ENCODE data around the gene TBC1D22A.
"Not testable (repeated sequence)": the region's sequence is repeated elsewhere in the genome, so short reads cannot be mapped to it uniquely, and the experiment has no call there.

The TBC1D22A gene

GRCh38 chr22:47045691-47046410 lies 283.4 kb downstream of the TBC1D22A start:
- TF ChIP-seq Cebpa-rat (IDR thresholded peaks at IDR 0.05): no peak
- no peaks in the 10 kb centered on the region for H3K9me3 ChIP-seq (replicated peaks in 1 of 11)
- H3K27ac ChIP-seq: no peak overlapping the region
- peaks cover 0 to 26% (median 0%) of the 10 kb centered on the region in 11 experiments; a peak in 6 of 22 replicates for H3K36me3 ChIP-seq
- no peak overlapping the region for H3K9ac ChIP-seq
- peaks cover 73 to 100% (median 90%) of the 10 kb centered on the region in 11 experiments for H4K20me1 ChIP-seq
- H3K4me2 ChIP-seq: no peak overlapping the region
- H3K27me3 ChIP-seq: no peaks in the 10 kb centered on the region
- no peak overlapping the region for H3K4me3 ChIP-seq
- H3K4me1 ChIP-seq: peaks cover 15 to 41% (median 32%) of the 10 kb centered on the region in 10 experiments

GRCh38 chr22:47046411-47047065 lies 284.1 kb downstream of the TBC1D22A start:
- no peak overlapping the region for H3K27ac ChIP-seq
- H3K4me2 ChIP-seq: no peak overlapping the region
- H3K27me3 ChIP-seq: no peaks in the 10 kb centered on the region
- peaks cover 15 to 47% (median 39%) of the 10 kb centered on the region in 10 experiments for H3K4me1 ChIP-seq
- TF ChIP-seq Cebpa-rat (IDR thresholded peaks at IDR 0.05): no peak
- no peak overlapping the region for H3K9ac ChIP-seq
- no peak overlapping the region for H3K4me3 ChIP-seq
- peaks cover 0 to 20% (median 0%) of the 10 kb centered on the region in 11 experiments; a peak in 4 of 22 replicates for H3K36me3 ChIP-seq
- H4K20me1 ChIP-seq: peaks cover 80 to 100% (median 96%) of the 10 kb centered on the region in 11 experiments
- H3K9me3 ChIP-seq (replicated peaks in 1 of 11): no peaks in the 10 kb centered on the region

GRCh38 chr22:47047321-47048122 lies 285.1 kb downstream of the TBC1D22A start:
- Histone ChIP-seq H3K36me3 (peaks cover 0 to 27% (median 0%) of the 10 kb centered on the region in 11 experiments; a peak in 5 of 22 replicates), H3K9me3 (replicated peaks in 1 of 11) (no peaks in the 10 kb centered on the region), H3K27me3 (no peaks in the 10 kb centered on the region), H4K20me1 (peaks cover 80 to 100% (median 98%) of the 10 kb centered on the region in 11 experiments), H3K27ac (no peak overlapping the region), H3K4me3 (no peak overlapping the region), H3K4me1 (peaks cover 21 to 57% (median 49%) of the 10 kb centered on the region in 10 experiments), H3K9ac (no peak overlapping the region), H3K4me2 (no peak overlapping the region)
- no peak for TF ChIP-seq Cebpa-rat (IDR thresholded peaks at IDR 0.05)

- peaks cover 71 to 100% (median 96%) of the 10 kb centered on the region in 11 experiments for H4K20me1 ChIP-seq
- H3K27me3 ChIP-seq: no peaks in the 10 kb centered on the region
- H3K27ac ChIP-seq: no peak overlapping the region
- no peak overlapping the region for H3K9ac ChIP-seq
- H3K9me3 ChIP-seq (replicated peaks in 1 of 11): no peaks in the 10 kb centered on the region
- peaks cover 0 to 36% (median 3%) of the 10 kb centered on the region in 11 experiments; a peak in 8 of 22 replicates for H3K36me3 ChIP-seq
- H3K4me3 ChIP-seq: no peak overlapping the region
- no peak overlapping the region for H3K4me2 ChIP-seq
- TF ChIP-seq Cebpa-rat (IDR thresholded peaks at IDR 0.05): no peak
- H3K4me1 ChIP-seq: peaks cover 28 to 55% (median 46%) of the 10 kb centered on the region in 10 experiments
Measured at GRCh38 chr22:47048123-47049077, 285.9 kb downstream of the TBC1D22A start.

- Histone ChIP-seq H3K4me2 (no peak overlapping the region; a peak in 1 of 22 replicates), H3K4me1 (peaks cover 26 to 48% (median 39%) of the 10 kb centered on the region in 10 experiments), H3K9ac (no peak overlapping the region), H3K27ac (no peak overlapping the region), H3K27me3 (no peaks in the 10 kb centered on the region), H3K4me3 (no peak overlapping the region), H3K9me3 (replicated peaks in 1 of 11) (no peaks in the 10 kb centered on the region), H4K20me1 (peaks cover 64 to 100% (median 91%) of the 10 kb centered on the region in 11 experiments), H3K36me3 (peaks cover 0 to 43% (median 11%) of the 10 kb centered on the region in 11 experiments; a peak in 10 of 22 replicates)
- TF ChIP-seq Cebpa-rat (IDR thresholded peaks at IDR 0.05): no peak
Measured at GRCh38 chr22:47049078-47049624, 286.7 kb downstream of the TBC1D22A start.

- H3K36me3 ChIP-seq: peaks cover 0 to 50% (median 17%) of the 10 kb centered on the region in 11 experiments; a peak in 10 of 22 replicates
- not testable (repeated sequence) for H3K27ac ChIP-seq; H3K9me3 ChIP-seq (replicated peaks in 1 of 11); H3K9ac ChIP-seq; H3K4me3 ChIP-seq; H3K27me3 ChIP-seq
- peak overlapping the region in 9 of 11 experiments; percentile 5 to 69 (median 53); a peak in 8 of 22 replicates for H3K4me2 ChIP-seq
- H3K4me1 ChIP-seq: peaks cover 21 to 42% (median 32%) of the 10 kb centered on the region in 10 experiments; a peak in 19 of 20 replicates
- peaks cover 57 to 100% (median 85%) of the 10 kb centered on the region in 11 experiments for H4K20me1 ChIP-seq
Measured at GRCh38 chr22:47049736-47050400, 287.4 kb downstream of the TBC1D22A start.

- TF ChIP-seq Cebpa-rat (IDR thresholded peaks at IDR 0.05): no peak
- H3K9ac ChIP-seq: 0 out of 22 replicates have a peak overlapping the region, but pooled peaks of 2 of the 11 experiments have one; percentile 28 to 40
- peaks cover 0 to 55% (median 17%) of the 10 kb centered on the region in 11 experiments; a peak in 10 of 22 replicates for H3K36me3 ChIP-seq
- peak overlapping the region in 10 of 11 experiments; percentile 11 to 69 (median 54); a peak in 14 of 22 replicates for H3K4me2 ChIP-seq
- peaks cover 21 to 42% (median 33%) of the 10 kb centered on the region in 10 experiments; a peak in 19 of 20 replicates for H3K4me1 ChIP-seq
- no peaks in the 10 kb centered on the region for H3K27me3 ChIP-seq
- no peaks in the 10 kb centered on the region for H3K9me3 ChIP-seq (replicated peaks in 1 of 11)
- H3K4me3 ChIP-seq: no peak overlapping the region
- no peak overlapping the region for H3K27ac ChIP-seq
- peaks cover 55 to 100% (median 85%) of the 10 kb centered on the region in 11 experiments; a peak in 21 of 22 replicates for H4K20me1 ChIP-seq
Measured at GRCh38 chr22:47050401-47051051, 288.1 kb downstream of the TBC1D22A start.
